HG03103 (cell line): ENCODE data around the gene DRD5.
"Not testable (repeated sequence)": the region's sequence is repeated elsewhere in the genome, so short reads cannot be mapped to it uniquely, and the experiment has no call there.

Experiments used
- ATAC-seq: cut with Tn5 transposase; IDR thresholded peaks from one replicate; pipeline ENCODE4 v1.9.1; 2021; ENCODE audit warnings: low read depth; ENCODE audit not compliant: unreplicated experiment

Gene DRD5

DNA sequence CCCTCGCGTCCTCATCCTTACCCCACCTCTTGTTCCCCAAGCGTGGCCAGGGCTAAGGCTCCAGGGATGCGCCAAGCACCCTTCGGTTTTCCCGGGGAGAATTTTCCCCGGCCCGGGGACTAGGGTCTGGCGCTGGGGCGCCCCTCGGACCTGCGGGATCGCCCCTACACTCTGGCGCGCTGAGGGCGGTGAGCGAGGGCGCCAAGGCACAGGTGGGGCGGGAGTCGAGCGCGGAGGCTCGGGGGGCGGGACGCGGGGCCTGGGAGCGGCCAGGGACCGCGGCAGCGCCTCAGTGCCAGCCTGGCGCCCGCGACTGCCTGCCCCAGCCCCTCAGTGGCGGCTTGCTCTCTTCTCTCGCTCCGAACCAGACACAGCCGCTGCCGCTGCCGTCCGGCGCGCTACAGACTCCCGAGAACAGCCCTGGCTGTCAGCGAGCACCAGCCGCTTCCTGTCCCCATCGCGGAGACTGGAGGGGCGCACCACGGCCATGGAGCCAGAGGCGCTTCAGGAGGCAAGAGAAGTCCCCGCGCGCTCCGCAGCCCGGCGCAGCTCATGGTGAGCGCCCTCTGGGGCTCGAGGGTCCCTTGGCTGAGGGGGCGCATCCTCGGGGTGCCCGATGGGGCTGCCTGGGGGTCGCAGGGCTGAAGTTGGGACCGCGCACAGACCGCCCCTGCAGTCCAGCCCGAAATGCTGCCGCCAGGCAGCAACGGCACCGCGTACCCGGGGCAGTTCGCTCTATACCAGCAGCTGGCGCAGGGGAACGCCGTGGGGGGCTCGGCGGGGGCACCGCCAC, at the start of gene DRD5:
Gene DRD5 (plus strand): TSS at position 292 of the 793 bp plus-strand sequence. CDS start 396 bp downstream, at position 688.
- no peak for ATAC-seq

DNA sequence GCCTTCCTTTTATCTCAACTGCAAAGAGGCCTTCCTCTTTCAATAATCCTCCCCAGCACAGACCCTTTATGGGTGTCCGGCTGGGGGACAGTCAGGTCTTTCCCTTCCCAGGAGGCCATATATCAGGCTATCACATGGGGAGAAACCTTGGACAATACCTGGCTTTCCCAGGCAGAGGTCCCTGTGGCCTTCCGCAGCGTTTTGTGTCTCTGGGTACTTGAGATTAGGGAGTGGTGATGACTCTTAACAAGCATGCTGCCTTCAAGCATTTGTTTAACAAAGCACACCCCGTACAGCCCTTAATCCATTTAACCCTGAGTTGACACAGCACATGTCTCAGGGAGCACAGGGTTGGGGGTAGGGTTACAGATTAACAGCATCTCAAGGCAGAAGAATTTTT, 49.2 kb upstream of the DRD5 start:
- not testable (repeated sequence) for ATAC-seq

DNA sequence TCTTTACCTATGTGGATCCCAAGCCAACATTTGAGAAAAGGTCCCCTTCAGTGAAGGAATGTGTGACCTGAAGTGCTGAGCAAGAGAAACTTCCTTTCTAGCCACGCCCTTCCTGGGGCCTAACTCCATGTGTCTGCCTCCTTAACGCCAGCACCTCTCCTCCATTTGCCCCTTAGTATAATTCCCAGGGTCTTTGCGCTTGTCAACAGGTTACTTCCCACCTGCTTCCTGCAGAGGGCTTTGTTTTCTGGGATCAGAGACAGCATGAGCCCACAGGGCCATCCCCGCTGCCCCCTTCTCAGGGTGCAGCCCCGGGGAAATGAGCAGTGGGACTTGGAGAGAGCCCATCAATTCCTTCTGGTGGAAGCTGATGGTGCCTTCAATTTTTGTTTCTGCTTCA, 45.9 kb upstream of the DRD5 start:
- no peak for ATAC-seq

DNA sequence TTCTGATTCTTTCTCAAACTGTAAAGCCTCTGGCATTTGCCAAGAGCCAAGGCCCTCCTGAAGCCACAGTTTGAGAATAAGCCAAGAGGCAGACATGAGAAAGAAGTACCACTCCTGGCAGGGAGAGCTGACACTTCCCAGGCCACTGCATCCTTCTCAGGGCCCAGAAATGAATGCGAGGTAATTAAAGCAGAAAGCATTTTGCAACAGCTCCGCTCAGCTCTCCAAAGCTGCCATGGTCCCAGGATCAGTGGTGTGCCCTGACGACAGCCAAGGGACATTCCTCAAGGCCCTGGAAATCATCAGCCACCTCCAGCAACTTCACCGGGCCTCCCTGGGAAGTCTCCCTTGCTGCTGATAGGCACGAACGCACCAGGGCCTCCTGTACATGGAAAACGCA, 44.2 kb upstream of the DRD5 start:
- ATAC-seq: not testable (repeated sequence)

DNA sequence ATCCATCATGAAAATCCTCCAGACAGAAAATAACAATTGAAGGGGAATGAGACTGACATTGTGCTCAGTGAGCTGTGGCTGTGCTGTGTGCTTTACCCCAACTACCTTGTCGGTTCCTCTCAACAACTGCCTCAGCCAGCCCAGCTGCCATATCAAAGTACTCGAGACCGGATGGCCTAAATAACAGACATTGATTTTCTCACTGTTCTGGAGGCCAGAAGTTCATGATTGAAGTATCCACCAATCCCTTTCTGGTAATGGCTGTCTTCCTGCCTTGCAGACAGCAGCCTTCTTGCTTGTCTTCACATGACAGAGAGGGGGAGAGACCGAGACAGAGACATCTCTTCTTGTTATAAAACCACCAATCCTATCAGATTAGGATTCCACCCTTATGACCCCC, 37.6 kb upstream of the DRD5 start:
- not testable (repeated sequence) for ATAC-seq

DNA sequence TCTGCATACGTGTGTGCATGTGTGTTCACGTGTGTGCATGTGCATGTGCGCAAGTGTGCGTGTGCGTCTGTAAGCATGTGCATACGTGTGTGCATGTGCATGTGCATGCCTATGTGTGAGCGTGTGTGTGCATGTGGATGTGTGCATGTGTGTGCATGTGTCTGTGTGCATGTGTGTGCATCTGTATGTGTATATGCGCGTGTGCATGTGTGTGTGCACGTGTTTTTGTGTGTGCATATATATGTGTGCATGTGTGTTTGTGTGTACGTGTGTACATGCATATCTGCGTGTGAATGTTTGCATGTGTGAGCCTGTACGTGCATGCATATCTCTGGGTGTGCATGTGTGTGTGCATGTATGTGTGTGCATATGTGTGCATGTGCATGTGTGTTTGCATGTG, 35.7 kb upstream of the DRD5 start:
- ATAC-seq: no peak

DNA sequence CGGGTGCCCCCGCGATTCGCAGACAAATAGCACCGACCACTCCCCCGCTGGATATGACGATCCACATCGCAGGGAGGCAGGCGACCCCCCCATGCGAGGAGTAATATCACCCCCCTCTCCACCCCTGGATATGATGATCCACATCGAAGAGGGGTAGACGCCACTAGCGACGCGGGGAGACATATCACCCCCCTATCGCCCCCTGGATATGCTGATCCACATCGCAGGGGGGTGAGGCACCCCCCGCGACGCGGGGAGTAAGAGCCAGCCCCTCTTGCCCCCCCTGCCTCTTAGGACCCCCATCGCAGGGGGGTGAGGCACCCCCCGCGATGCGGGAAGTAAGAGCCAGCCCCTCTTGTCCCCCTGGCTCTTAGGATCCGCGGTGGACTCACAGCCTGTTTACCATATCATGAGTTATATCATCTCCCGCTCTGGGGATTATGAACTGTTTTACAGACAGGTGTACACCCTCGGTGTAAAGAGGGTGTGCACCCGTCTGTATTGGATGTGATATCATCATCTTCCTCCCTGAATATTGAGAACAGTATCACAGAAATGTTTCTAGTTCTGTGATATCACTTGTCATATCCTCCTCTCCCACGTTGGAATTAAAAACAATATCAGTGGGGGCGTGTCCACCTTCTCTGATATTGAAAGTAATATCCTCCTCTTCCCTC, 22.7 kb upstream of the DRD5 start:
- ATAC-seq: no peak

DNA sequence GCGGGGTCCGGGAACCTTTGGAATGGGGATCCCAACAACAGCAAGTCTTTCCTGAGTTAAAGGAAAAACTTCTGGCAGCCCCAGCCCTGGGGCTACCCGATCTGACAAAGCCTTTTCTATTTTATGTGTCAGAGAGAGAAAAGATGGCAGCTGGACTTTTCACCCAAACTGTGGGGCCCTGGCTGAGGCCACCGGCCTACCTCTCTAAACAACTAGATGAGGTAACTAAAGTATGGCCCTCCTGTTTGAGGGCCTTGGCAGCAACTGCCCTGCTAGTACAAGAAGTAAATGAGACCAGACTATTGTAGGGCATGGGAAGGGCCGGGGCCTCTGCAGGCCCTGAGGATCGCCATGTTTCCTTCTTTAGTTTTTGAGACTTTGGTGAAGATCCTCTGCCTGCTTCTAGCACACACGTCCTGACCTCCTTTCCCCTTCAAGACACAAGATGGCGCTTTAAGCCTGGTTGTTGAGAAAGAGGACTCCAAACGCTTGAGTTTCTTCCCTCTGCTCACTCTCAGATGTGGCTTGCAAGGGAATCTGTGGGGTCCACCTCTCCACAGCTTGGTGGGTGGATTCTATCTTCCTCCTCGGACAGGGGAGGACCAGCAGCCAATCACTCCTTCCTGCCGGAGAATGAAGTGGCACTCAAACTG, 18.5 kb upstream of the DRD5 start:
- ATAC-seq: no peak

DNA sequence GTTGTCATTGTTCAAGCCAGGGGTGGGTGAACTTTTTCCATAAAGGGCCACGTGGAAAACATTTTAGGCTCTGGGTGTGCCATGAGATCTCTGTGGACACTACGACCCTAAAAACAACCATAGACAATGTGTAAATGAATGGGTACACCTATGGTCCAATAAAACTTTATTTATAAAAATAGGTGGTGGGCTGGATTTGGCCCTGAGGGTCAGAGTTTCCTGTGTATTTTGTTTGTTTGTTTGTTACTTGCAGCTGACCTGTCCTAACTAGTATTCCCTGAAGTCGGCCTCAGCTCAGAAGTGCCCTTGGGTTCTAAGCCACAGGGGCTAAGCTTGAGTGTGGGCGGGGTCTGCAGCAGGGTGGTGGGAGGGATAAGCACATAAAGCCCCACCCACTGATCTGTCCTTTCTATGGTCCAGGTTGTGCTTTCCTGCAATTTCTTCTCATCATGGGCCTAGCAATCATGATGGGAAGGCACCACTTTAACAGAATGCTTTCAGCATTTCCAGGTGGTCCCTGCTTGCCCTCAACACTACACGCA, 17.2 kb upstream of the DRD5 start:
- no peak for ATAC-seq

DNA sequence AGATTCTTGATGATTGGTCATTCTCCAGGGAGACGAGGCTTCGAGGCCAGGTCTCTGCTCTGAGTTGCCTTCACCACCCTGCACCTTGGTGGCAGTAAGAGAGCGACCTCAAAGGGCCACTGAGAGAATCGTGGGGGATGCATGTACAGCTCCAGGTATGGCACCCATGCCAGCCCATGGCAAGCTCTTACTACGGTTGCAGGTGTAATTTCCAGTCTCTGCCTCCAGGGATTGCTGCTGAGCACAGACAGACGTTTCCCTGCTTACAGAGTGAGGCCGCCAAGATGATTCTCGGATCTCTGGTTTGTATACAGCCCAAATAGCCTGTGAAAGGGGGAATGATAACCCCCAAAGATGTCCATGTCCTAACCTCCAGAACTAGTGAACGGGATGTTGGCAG, 16.3 kb upstream of the DRD5 start:
- no peak for ATAC-seq

DNA sequence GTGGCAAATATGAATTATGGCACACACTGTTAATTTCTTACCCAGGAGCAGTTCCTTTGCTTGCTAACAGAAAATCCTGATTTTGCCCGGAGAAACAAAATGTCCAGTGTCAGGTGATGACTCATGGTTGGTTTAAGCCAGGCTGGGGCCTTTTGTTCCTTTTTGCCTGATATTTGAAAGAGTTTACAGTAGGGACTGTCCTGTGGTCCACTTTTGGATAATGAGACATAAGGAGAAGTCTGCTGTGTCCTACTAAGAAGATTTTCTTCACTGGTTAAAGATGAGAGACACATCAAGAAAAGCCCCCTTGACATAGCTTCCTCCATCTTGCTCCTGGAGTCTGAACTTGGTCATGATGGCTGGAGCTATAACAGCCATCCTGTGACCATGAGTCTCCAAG, 12.1 kb upstream of the DRD5 start:
- ATAC-seq: no peak

DNA sequence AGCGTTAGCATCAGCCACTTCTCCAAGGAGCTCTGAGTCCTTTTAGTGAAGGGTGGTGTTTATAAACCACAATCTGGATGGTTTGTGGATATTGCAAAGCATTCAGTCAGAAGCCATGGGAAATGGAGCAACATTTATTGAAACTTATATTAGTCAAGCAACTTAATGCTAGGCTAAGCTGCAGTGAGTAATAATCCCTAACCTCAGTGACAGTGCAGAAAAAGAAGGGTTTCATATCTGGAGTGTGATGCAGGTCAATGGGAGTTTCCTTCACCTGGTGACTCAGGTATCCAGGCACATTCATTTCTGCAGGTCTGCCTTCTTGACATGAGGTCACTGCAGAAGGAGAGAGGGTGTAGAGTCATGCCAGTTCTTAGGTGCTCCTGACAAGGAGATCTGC, 10.4 kb upstream of the DRD5 start:
- ATAC-seq: no peak

DNA sequence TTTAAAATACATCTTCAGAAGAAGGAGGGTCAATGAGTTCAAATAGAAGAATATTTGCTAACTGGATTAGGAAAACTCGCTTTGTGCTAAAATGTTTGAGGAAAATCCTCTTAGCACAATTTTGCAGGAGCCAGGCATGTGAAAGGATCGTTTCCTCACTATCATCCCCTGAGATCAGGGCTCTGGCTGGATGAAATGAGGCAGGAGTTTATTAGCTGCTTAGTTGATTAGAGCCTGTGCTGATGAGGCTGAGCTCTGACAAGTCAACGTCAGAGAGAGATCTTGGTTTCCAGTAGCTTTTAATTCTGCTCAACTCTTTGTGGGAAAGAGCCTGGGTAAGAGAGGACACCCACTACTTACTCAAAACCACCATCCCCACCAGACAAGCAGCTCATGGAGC, 8.0 kb upstream of the DRD5 start:
- ATAC-seq: no peak

DNA sequence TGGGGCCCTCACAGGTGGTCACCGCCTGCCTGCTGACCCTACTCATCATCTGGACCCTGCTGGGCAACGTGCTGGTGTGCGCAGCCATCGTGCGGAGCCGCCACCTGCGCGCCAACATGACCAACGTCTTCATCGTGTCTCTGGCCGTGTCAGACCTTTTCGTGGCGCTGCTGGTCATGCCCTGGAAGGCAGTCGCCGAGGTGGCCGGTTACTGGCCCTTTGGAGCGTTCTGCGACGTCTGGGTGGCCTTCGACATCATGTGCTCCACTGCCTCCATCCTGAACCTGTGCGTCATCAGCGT, 652 bp downstream of the DRD5 start:
- ATAC-seq: no peak

DNA sequence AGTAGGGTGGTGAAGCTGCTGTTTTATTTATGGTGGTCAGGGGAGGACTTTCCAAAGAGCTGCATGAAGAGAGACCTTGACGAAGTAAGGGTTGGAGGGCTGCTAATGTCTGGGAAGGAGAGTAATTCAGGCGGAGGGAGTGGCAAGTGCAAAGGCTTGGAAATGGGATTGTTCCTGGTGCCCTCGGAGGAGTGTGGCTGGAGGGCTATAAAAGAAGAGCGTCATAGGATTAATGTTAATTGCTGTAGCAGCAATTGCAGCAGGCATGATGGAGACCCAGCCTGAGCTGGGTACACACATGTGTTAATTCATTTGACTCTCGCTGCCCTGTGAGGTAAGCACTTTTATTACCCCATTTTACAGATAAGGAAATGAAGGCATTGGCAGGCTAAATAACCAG, 4.5 kb downstream of the DRD5 start:
- not testable (repeated sequence) for ATAC-seq

DNA sequence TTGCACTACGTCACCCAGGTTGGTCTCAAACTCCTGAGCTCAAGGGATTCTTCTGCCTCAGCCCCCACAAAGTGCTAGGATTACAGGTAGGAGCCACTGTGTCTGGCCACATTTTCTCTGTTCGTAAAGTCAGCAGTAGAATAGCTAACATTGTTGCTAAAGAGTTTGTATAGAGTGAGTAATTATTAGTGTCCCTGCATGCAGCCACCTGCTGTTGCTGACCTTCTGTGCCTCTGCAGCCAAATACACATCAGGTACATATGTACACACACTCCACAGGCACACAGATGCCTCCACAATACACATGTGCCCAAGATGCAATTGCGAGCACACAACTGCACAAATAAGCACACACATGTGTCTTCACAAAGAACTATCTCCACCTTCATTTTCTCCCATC, 10.9 kb downstream of the DRD5 start:
- no peak for ATAC-seq

DNA sequence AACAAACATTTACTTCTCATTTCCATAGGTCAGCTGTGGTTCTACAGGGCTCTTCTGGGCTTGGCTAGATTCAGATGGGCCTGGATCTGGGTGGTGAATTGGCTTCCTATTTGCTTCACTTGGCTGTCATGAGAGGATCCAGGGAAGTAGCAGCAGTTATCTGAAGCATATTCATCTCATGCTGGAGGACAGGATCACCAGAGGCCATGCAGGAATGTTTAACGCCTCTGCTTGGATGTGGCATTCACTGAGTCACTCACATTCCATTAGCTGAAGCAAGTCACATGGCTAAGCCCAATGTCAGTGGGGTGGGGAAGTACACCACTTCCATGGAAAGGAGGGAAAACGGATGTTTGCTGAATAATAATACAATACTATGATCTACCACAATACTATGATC, 15.2 kb downstream of the DRD5 start:
- not testable (repeated sequence) for ATAC-seq

DNA sequence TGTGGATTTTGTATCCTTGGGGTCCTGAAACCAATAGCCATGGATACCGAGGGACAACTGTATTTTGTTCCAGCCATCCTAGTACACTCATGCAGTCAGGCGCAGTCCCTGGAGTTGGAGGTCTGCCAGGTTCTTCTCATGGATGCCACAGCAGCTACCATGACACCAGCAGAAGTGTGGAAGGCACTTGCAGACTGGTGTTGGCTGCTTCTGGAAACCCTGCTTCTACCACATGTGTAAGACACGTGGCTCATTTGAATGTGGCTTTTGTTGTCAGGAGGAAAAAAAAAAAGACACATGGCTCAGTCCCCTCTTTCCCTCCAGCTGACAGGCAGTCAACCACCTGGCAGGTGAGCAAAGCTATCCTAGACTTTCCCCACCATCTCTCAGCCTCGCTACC, 19.4 kb downstream of the DRD5 start:
- no peak for ATAC-seq

DNA sequence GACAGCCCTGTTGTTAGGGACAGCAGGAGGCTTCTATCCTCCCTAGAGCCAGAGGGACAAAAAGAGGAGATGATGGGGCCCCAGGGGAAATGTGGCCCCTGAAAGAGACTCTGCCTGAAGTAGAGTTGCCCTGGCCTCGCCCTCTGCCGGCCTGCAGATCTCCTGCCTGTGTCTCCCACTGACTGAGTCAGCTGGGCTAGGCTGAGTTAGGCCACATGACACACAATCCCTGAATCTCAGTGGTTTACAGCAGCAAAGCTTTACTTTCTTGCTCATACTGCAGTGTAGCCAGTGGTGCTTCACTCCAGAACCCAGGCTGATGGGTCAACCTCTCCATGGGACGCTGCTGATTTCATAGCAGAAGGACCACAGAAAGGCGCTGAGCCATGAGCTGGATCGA, 23.5 kb downstream of the DRD5 start:
- no peak for ATAC-seq

DNA sequence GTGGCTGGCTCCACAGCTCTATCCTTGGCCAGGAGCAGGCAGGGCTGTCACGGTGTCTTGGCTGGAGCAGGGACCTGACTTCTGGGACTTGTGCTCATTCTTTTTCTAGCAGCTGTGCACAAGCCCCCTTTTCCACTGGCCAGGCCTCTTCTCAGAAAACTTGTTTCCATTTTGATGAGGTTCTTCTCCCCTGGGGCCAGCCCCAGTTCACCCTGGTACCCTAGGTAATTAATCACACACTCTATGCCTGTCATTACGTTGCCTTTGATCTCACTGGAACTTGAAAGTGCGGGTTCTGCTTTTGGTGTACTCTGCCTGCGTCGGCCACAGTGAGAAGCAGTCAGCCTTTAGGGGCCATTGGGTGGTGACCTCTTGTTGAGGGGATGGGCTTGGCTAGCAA, 26.6 kb downstream of the DRD5 start:
- ATAC-seq: no peak

DNA sequence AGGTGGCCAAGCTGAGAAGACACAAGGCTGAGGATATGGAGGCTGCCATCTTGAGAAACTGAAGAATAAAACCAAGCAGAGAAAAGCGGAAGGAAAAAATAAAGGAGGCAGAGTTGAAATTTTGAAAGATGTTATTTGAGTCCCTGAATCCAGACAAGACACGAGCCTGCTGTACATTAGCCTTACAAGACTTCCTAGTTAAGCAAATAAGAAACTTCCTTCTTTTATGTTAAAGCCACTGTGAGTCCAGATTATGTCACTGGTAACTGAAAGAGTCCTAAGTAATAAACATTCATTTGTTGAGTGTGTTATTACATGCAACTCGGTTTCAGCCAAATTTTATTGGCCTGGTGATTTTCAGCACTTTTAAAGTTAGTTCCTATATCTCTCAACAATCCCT, 30.4 kb downstream of the DRD5 start:
- ATAC-seq: no peak
